Endothelial cell of umbilical vein (primary cell): ENCODE data around the gene DMD. TPM values are rescaled to one million over a fixed set of nuclear protein-coding genes. Genes with fewer than 3 reads are reported as not detected.

Experiments
- BruUV-seq: library from RNA; stranded (reverse); fragments of 400-500 nt; replicated peaks from 2 replicates; lab custom pipeline; 2021; lab: Mats Ljungman, UMichigan
- CTCF ChIA-PET: fragments of 300-600, 350-600 bp; sonication (Branson Sonifier 250); formaldehyde crosslinking; loops from one replicate; lab custom pipeline; 2021; ENCODE audit warnings: antibody characterized with exemption, inconsistent platforms; lab: Charles Lee
- POLR2A ChIA-PET: fragments of 300-600, 350-600 bp; sonication (Branson Sonifier 250); formaldehyde crosslinking; loops from one replicate; lab custom pipeline; 2021; ENCODE audit warnings: antibody characterized with exemption, inconsistent platforms; lab: Charles Lee
- DNase-seq: peaks from one replicate; pipeline ENCODE4 v3.0.0-alpha.2; 2011; ENCODE audit warnings: low read depth, low spot score
- FAIRE-seq: peaks from 2 replicates; lab custom pipeline; 2011; peaks lifted over from hg19 to GRCh38; lab: Jason Lieb, UNC
- H2AFZ ChIP-seq: 2 replicates; pipeline ENCODE4 v1.6.0; 2012; ENCODE audit warnings: low read depth, low read length, control low read depth, inconsistent platforms
- H3K27ac ChIP-seq: 2 replicates; pipeline ENCODE4 v1.5.1; 2011; ENCODE audit warnings: low read depth, mild to moderate bottlenecking, control low read depth, low read length, moderate library complexity; ENCODE audit not compliant: insufficient read depth
- H3K27me3 ChIP-seq, 2 experiments: 2 replicates each; pipeline versions ENCODE4 v1.6.0 to v1.6.1; 2011; ENCODE audit warnings: low read length in 2 of 2, mixed read lengths in 1 of 2; ENCODE audit not compliant: control insufficient read depth in 2 of 2, insufficient read depth in 2 of 2
- H3K36me3 ChIP-seq, 2 experiments: 2 replicates in 1 of 2; 3 replicates in 1 of 2; pipeline ENCODE4 v1.5.1; 2011; ENCODE audit warnings: low read length in 2 of 2, mild to moderate bottlenecking in 1 of 2, moderate library complexity in 1 of 2; ENCODE audit not compliant: control insufficient read depth in 2 of 2, insufficient read depth in 2 of 2; ENCODE audit errors: extremely low read depth in 1 of 2
- H3K4me1 ChIP-seq: 3 replicates; pipeline ENCODE4 v1.5.1; 2011; ENCODE audit warnings: mild to moderate bottlenecking, low read length; ENCODE audit not compliant: control insufficient read depth, insufficient read depth; ENCODE audit errors: extremely low read depth
- H3K4me2 ChIP-seq: 2 replicates; pipeline ENCODE4 v1.6.1; 2011; ENCODE audit warnings: low read length, control low read depth, mixed read lengths; ENCODE audit not compliant: insufficient read depth
- H3K4me3 ChIP-seq, 3 experiments: fragments of 200-600 bp in 1 of 3; sonication (generic), shearing (Covaris generic) in 1 of 3; replicated peaks in 1 of 3; 2 replicates each; pipeline ENCODE4 v1.5.1; 2011 to 2016; ENCODE audit warnings: control low read depth in 3 of 3, low read length in 3 of 3, mild to moderate bottlenecking in 2 of 3, inconsistent platforms in 1 of 3, low read depth in 1 of 3, moderate library complexity in 1 of 3; ENCODE audit not compliant: insufficient read depth in 1 of 3
- H3K79me2 ChIP-seq: 2 replicates; pipeline ENCODE4 v1.6.0; 2012; ENCODE audit warnings: low read length, inconsistent platforms; ENCODE audit not compliant: control insufficient read depth, insufficient read depth
- H3K9ac ChIP-seq: replicated peaks from 2 replicates; pipeline ENCODE3; 2011; ENCODE audit warnings: low read length, control low read depth; ENCODE audit not compliant: insufficient read depth; ENCODE audit errors: extremely low read depth
- H3K9me1 ChIP-seq: replicated peaks from 3 replicates; pipeline ENCODE4 v1.6.0; 2011; ENCODE audit warnings: mild to moderate bottlenecking, low read length; ENCODE audit not compliant: control insufficient read depth, insufficient read depth; ENCODE audit errors: extremely low read depth
- H3K9me3 ChIP-seq: replicated peaks from 2 replicates; pipeline ENCODE4 v1.5.1; 2012; ENCODE audit warnings: low read length, inconsistent platforms; ENCODE audit not compliant: control insufficient read depth, insufficient read depth
- H4K20me1 ChIP-seq: replicated peaks from 2 replicates; pipeline ENCODE3; 2011; ENCODE audit warnings: mild to moderate bottlenecking, low read length; ENCODE audit not compliant: control insufficient read depth, insufficient read depth; ENCODE audit errors: extremely low read depth
- FOS ChIP-seq: IDR thresholded peaks from 2 replicates; pipeline ENCODE4 v1.6.1; 2011; ENCODE audit warnings: mild to moderate bottlenecking, low read length, moderate library complexity, borderline replicate concordance; ENCODE audit not compliant: insufficient read depth
- GATA2 ChIP-seq: IDR thresholded peaks from 2 replicates; pipeline ENCODE4 v1.7.0; 2011; ENCODE audit warnings: low read depth, mild to moderate bottlenecking, moderate library complexity, mixed read lengths, low read length; ENCODE audit not compliant: insufficient read length, insufficient read depth
- MYC ChIP-seq: IDR thresholded peaks from one replicate; pipeline ENCODE4 v1.6.1; 2011; ENCODE audit warnings: mild to moderate bottlenecking, low read depth, low read length
- POLR2A ChIP-seq: IDR thresholded peaks from 2 replicates; pipeline ENCODE4 v1.6.1; 2012; ENCODE audit warnings: low read depth, mild to moderate bottlenecking, control low read depth, low read length
- POLR2AphosphoS5 ChIP-seq: IDR thresholded peaks from 2 replicates; pipeline ENCODE4 v1.6.1; 2012; ENCODE audit warnings: low read depth, mild to moderate bottlenecking, control low read depth, low read length, moderate library complexity; ENCODE audit not compliant: insufficient read depth
- dilution Hi-C: fragments of 300-500 bp; cut with MboI; formaldehyde crosslinking; loops from one replicate; pipeline ENCODE4 v1.15.0; 2019; ENCODE audit warnings: low sequenced_read_pairs; ENCODE audit not compliant: extremely low pct_ligation_motif_present
- intact Hi-C: fragments of 100-400 bp; cut with micrococcal nuclease; formaldehyde crosslinking; loops from one replicate; pipeline ENCODE4 v1.10.0; 2022
- polyA plus RNA-seq, 4 experiments: library from polyadenylated mRNA; depleted of rRNA in 3 of 4; stranded (reverse) in 3 of 4; unstranded in 1 of 4; fragments of >200 nt; gene quantifications; 2 replicates each; pipeline versions ENCODE4 v1.2.1 to v1.2.3, GENCODE V29; 2011 to 2012; ENCODE audit warnings: missing spikeins in 1 of 4
- total RNA-seq: library from RNA; stranded (reverse); gene quantifications from 2 replicates; pipeline ENCODE4 v1.2.3, GENCODE V29; 2021
- TF ChIP-seq, protein P1 (sequence below): IDR thresholded peaks from 2 replicates; pipeline ENCODE4 v1.6.1; 2011; ENCODE audit not compliant: insufficient read depth, insufficient read length
- TF ChIP-seq, protein P2 (sequence below), 2 donors: IDR thresholded peaks; 1 replicate in 1 of 2; 2 replicates in 1 of 2; pipeline ENCODE4 v1.5.1; 2011; ENCODE audit warnings: low read length in 2 of 2, mild to moderate bottlenecking in 2 of 2, moderate library complexity in 2 of 2, control low read depth in 1 of 2, inconsistent platforms in 1 of 2, low read depth in 1 of 2; ENCODE audit not compliant: insufficient read depth in 1 of 2; ENCODE audit errors: extremely low read depth in 1 of 2

Gene DMD
- total and polyA plus RNA-seq, 2 donors (not counting 3 experiments of a cell fraction or from before 2014, with no cell fraction given): 7.3 to 9.0 TPM

DNA sequence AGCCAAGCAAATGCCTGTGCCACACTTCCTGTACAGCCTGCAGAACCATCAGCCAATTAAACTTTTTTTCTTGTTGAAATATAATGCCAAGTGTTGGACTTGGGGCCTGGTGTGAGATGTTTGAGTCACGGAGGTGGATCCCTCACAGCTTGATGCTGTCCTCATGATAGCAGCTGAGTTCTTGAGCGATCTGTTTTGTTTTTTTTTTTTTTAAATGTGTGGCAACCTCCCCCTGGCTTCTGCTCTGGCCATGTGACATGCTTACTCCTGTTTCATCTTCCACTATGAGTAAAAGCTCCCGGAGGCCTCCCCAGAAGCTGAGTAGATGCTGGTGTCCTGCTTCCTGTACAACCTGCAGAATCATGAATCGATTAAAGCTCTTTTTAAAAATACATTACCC lies 1166.2 kb downstream of the DMD start:
- H2AFZ ChIP-seq: no peak overlapping the region
- TF ChIP-seq POLR2A (no peak), GATA2 (no peak), MYC (no peak), FOS (no peak)
- TF ChIP-seq, protein P1, sequence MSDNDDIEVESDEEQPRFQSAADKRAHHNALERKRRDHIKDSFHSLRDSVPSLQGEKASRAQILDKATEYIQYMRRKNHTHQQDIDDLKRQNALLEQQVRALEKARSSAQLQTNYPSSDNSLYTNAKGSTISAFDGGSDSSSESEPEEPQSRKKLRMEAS: no peak
- TF ChIP-seq, protein P2, sequence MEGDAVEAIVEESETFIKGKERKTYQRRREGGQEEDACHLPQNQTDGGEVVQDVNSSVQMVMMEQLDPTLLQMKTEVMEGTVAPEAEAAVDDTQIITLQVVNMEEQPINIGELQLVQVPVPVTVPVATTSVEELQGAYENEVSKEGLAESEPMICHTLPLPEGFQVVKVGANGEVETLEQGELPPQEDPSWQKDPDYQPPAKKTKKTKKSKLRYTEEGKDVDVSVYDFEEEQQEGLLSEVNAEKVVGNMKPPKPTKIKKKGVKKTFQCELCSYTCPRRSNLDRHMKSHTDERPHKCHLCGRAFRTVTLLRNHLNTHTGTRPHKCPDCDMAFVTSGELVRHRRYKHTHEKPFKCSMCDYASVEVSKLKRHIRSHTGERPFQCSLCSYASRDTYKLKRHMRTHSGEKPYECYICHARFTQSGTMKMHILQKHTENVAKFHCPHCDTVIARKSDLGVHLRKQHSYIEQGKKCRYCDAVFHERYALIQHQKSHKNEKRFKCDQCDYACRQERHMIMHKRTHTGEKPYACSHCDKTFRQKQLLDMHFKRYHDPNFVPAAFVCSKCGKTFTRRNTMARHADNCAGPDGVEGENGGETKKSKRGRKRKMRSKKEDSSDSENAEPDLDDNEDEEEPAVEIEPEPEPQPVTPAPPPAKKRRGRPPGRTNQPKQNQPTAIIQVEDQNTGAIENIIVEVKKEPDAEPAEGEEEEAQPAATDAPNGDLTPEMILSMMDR (IDR thresholded peaks at IDR 0.05; ENCODE audit: extremely low read depth in 1 of 2, insufficient read depth in 1 of 2, low read depth in 1 of 2, low read length in 2 of 2): no peak
- H3K36me3 ChIP-seq: no peaks in the 10 kb centered on the region
- DNase-seq (no peak), FAIRE-seq (no peak)
- dilution Hi-C loops (no loop called here), intact Hi-C loops (no loop called here)
- no peak overlapping the region for H3K27ac ChIP-seq
- no peak overlapping the region for H3K9ac ChIP-seq
- H3K9me1 ChIP-seq: no peaks in the 10 kb centered on the region
- H3K79me2 ChIP-seq: no peaks in the 10 kb centered on the region
- H3K4me3 ChIP-seq: no peak overlapping the region
- no peaks in the 10 kb centered on the region for H3K9me3 ChIP-seq
- POLR2A ChIA-PET: no interaction called here
- CTCF ChIA-PET: no interaction called here
- BruUV-seq: no TSS peak
- no peaks in the 10 kb centered on the region for H3K4me1 ChIP-seq
- H4K20me1 ChIP-seq: no peaks in the 10 kb centered on the region
- no peaks in the 10 kb centered on the region for H3K27me3 ChIP-seq
- no peak overlapping the region for H3K4me2 ChIP-seq

DNA sequence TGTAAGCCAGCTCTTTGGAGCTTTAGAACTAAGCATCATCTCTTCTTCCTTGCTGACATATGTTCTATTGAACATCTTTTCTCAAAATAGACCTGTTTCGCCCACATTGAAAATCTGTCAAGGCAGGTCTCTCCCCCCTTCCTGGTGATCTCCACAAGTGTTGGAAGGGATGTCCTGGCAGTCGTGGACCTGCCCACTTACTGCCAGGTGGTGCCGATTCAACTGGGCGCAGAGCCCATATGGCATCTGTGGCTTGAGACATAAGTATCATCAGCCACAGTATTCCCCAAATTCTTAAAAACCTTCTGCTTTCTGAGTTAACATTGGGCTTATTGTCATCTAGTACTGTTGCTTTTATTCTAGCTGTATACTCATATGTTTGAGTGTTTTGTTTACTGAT lies 1170.2 kb downstream of the DMD start:
- no peaks in the 10 kb centered on the region for H4K20me1 ChIP-seq
- POLR2A ChIA-PET: no interaction called here
- DNase-seq (no peak), FAIRE-seq (no peak)
- no peaks in the 10 kb centered on the region for H3K27me3 ChIP-seq
- no peak overlapping the region for H3K27ac ChIP-seq
- H3K9me3 ChIP-seq: no peaks in the 10 kb centered on the region
- no peak overlapping the region for H3K4me2 ChIP-seq
- no TSS peak for BruUV-seq
- no peaks in the 10 kb centered on the region for H3K9me1 ChIP-seq
- CTCF ChIA-PET: no interaction called here
- H3K79me2 ChIP-seq: no peaks in the 10 kb centered on the region
- H3K4me3 ChIP-seq: no peak overlapping the region
- H3K36me3 ChIP-seq: no peaks in the 10 kb centered on the region
- no peaks in the 10 kb centered on the region for H3K4me1 ChIP-seq
- dilution Hi-C loops: no loop called here
- intact Hi-C loops: no loop called here
- no peak overlapping the region for H2AFZ ChIP-seq
- no peak overlapping the region for H3K9ac ChIP-seq
- TF ChIP-seq POLR2A (no peak), GATA2 (no peak), POLR2AphosphoS5 (no peak)
- TF ChIP-seq, protein P1: no peak
- TF ChIP-seq, protein P2 (IDR thresholded peaks at IDR 0.05; ENCODE audit: extremely low read depth in 1 of 2, insufficient read depth in 1 of 2, low read depth in 1 of 2, low read length in 2 of 2): no peak
